Erythroblast (primary cell): ENCODE results near the gene D2HGDH.

Experiments
- GATA1 ChIP-seq: IDR thresholded peaks from 2 replicates; pipeline ENCODE4 v1.6.1; 2011; ENCODE audit warnings: low read depth, mild to moderate bottlenecking, control low read depth, low read length, moderate library complexity
- POLR2A ChIP-seq: IDR thresholded peaks from 2 replicates; pipeline ENCODE4 v1.6.1; 2011; ENCODE audit warnings: mild to moderate bottlenecking, low read length

- no peak for TF ChIP-seq POLR2A
- no peak for TF ChIP-seq GATA1
Observed at GRCh38 chr2:241734208-241734466, 293 bp upstream of the D2HGDH start.
